ENCODE data around the gene PPARD. TPM values are rescaled to one million over a fixed set of nuclear protein-coding genes. Genes with fewer than 3 reads are reported as not detected.
"Not testable (repeated sequence)": the region's sequence is repeated elsewhere in the genome, so short reads cannot be mapped to it uniquely, and the experiment has no call there.

The PPARD gene
- total and polyA plus RNA-seq, 2 of the 13 experiments (the other 11 are each of a cell fraction or from before 2014, with no cell fraction given), result 6.1 to 13.3 TPM

DNA sequence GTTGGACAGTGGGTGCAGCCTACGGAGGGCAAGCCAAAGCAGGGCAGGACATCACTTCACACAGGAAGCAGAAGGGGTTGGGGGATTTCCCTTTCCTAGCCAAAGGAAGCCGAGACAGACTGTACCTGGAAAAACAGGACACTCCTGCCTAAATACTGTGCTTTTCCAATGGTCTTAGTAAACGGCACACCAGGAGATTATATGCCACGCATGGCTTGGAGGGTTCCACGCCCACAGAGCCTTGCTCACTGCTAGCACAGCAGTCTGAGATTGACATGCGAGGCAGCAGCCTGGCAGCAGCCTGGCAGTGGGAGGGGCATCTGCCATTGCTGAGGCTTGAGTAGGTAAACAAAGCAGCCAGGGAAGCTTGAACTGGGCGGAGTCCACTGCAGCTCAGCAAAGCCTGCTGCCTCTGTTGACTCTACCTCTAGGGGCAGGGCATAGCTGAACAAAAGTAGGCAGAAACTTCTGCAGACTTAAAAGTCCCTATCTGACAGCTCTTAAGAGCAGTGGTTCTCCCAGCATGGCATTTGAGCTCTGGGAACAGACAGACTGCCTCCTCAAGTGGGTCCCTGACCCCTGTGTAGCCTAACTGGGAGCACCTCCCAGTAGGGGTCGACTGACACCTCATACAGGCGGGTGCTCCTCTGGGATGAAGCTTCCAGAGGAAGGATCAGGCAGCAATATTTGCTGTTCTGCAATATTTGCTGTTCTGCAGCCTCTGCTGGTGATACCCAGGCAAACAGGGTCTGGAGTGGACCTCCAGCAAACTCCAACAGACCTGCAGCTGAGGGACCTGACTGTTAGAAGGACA lies 10.1 kb upstream of the PPARD start (continued):
- TF ChIP-seq, protein P1, sequence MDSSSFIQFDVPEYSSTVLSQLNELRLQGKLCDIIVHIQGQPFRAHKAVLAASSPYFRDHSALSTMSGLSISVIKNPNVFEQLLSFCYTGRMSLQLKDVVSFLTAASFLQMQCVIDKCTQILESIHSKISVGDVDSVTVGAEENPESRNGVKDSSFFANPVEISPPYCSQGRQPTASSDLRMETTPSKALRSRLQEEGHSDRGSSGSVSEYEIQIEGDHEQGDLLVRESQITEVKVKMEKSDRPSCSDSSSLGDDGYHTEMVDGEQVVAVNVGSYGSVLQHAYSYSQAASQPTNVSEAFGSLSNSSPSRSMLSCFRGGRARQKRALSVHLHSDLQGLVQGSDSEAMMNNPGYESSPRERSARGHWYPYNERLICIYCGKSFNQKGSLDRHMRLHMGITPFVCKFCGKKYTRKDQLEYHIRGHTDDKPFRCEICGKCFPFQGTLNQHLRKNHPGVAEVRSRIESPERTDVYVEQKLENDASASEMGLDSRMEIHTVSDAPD (CRISPR knock-in tag; IDR thresholded peaks at IDR 0.05), result peak; percentile 58; the same call in 1 of the 2 replicates
- TF ChIP-seq ZNF761 (CRISPR knock-in tag; conservative IDR thresholded peaks at IDR 0.05) (peak; percentile 66; the same call in 1 of the 2 replicates), ZNF343 (CRISPR knock-in tag; IDR thresholded peaks at IDR 0.05) (0 out of 2 replicates have a peak, but pooled peaks have one; percentile 38), GABPB1 (CRISPR knock-in tag; IDR thresholded peaks at IDR 0.05) (peak; percentile 50), CBX5 (CRISPR knock-in tag; IDR thresholded peaks at IDR 0.05; ENCODE audit: borderline replicate concordance) (peak; percentile 75; the same call in 1 of the 2 replicates), ZNF713 (CRISPR knock-in tag; IDR thresholded peaks at IDR 0.05) (0 out of 2 replicates have a peak, but pooled peaks have one; percentile 41), ZMYM4 (CRISPR knock-in tag; IDR thresholded peaks at IDR 0.05) (peak; percentile 43), FOXK2 (IDR thresholded peaks at IDR 0.05) (peak; percentile 86), DMAP1 (CRISPR knock-in tag; IDR thresholded peaks at IDR 0.05) (peak; percentile 49; the same call in 1 of the 2 replicates), ZNF383 (CRISPR knock-in tag; IDR thresholded peaks at IDR 0.05; ENCODE audit: borderline replicate concordance) (0 out of 2 replicates have a peak, but pooled peaks have one; percentile 48), SAP130 (CRISPR knock-in tag; IDR thresholded peaks at IDR 0.05; ENCODE audit: low read depth) (peak; percentile 92), MIER3 (CRISPR knock-in tag; IDR thresholded peaks at IDR 0.05; ENCODE audit: borderline replicate concordance) (peak; percentile 82), HDAC1 (CRISPR knock-in tag; IDR thresholded peaks at IDR 0.05) (peak; percentile 70; the same call in 1 of the 2 replicates), FOXP1 (CRISPR knock-in tag; IDR thresholded peaks at IDR 0.05) (peak; percentile 72), ARHGAP35 (CRISPR knock-in tag; IDR thresholded peaks at IDR 0.05; ENCODE audit: borderline replicate concordance) (peak; percentile 65; the same call in 1 of the 2 replicates), ZMYM3 (CRISPR knock-in tag; IDR thresholded peaks at IDR 0.05) (peak; percentile 36; the same call in 1 of the 2 replicates), MEIS2 (CRISPR knock-in tag; IDR thresholded peaks at IDR 0.05) (peak; percentile 90; the same call in 1 of the 2 replicates), ZNF572 (CRISPR knock-in tag; IDR thresholded peaks at IDR 0.05) (0 out of 2 replicates have a peak, but pooled peaks have one; percentile 22), ATF7-NPFF (CRISPR knock-in tag; IDR thresholded peaks at IDR 0.05; ENCODE audit: low read depth) (peak; percentile 63; the same call in 1 of the 2 replicates)
- TF ChIP-seq, protein P2, sequence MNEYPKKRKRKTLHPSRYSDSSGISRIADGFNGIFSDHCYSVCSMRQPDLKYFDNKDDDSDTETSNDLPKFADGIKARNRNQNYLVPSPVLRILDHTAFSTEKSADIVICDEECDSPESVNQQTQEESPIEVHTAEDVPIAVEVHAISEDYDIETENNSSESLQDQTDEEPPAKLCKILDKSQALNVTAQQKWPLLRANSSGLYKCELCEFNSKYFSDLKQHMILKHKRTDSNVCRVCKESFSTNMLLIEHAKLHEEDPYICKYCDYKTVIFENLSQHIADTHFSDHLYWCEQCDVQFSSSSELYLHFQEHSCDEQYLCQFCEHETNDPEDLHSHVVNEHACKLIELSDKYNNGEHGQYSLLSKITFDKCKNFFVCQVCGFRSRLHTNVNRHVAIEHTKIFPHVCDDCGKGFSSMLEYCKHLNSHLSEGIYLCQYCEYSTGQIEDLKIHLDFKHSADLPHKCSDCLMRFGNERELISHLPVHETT (CRISPR knock-in tag; conservative IDR thresholded peaks at IDR 0.05), result peak; percentile 62; the same call in 1 of the 2 replicates
- TF ChIP-seq, protein P3, sequence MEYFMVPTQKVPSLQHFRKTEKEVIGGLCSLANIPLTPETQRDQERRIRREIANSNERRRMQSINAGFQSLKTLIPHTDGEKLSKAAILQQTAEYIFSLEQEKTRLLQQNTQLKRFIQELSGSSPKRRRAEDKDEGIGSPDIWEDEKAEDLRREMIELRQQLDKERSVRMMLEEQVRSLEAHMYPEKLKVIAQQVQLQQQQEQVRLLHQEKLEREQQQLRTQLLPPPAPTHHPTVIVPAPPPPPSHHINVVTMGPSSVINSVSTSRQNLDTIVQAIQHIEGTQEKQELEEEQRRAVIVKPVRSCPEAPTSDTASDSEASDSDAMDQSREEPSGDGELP (IDR thresholded peaks at IDR 0.05; ENCODE audit: borderline replicate concordance, low read depth), result peak; percentile 60; the same call in 1 of the 2 replicates
- TF ChIP-seq FOXP1 (IDR thresholded peaks at IDR 0.05), result not testable (repeated sequence)
- TF ChIP-seq, protein P4, sequence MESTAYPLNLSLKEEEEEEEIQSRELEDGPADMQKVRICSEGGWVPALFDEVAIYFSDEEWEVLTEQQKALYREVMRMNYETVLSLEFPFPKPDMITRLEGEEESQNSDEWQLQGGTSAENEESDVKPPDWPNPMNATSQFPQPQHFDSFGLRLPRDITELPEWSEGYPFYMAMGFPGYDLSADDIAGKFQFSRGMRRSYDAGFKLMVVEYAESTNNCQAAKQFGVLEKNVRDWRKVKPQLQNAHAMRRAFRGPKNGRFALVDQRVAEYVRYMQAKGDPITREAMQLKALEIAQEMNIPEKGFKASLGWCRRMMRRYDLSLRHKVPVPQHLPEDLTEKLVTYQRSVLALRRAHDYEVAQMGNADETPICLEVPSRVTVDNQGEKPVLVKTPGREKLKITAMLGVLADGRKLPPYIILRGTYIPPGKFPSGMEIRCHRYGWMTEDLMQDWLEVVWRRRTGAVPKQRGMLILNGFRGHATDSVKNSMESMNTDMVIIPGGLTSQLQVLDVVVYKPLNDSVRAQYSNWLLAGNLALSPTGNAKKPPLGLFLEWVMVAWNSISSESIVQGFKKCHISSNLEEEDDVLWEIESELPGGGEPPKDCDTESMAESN (CRISPR knock-in tag; conservative IDR thresholded peaks at IDR 0.05), result peak; percentile 46; the same call in 1 of the 2 replicates

Measured in HepG2 (cell line).